MCF 10A (cell line): ENCODE measurements around the gene TMEM14A. TPM values are rescaled to one million over a fixed set of nuclear protein-coding genes. Genes with fewer than 3 reads are reported as not detected.

Experiments used
- BruUV-seq: library from RNA; stranded (reverse); fragments of 400-500 nt; replicated peaks from 2 replicates; lab custom pipeline; 2021; lab: Mats Ljungman, UMichigan
- CTCF ChIA-PET: fragments of 300-600 bp; sonication (Branson Sonifier 250); formaldehyde crosslinking; extraction: SDS; loops from one replicate; lab custom pipeline; 2021; ENCODE audit warnings: antibody characterized with exemption, inconsistent platforms; lab: Yijun Ruan, JAX
- POLR2A ChIA-PET: fragments of 300-600, 350-650 bp; sonication (Branson Sonifier 250); formaldehyde crosslinking; extraction: SDS; loops from one replicate; lab custom pipeline; 2020; ENCODE audit warnings: antibody characterized with exemption, inconsistent platforms; lab: Yijun Ruan, JAX
- DNase-seq: peaks from one replicate; pipeline ENCODE4 v3.0.0-alpha.2; 2018; ENCODE audit not compliant: unreplicated experiment
- H3K27ac Mint-ChIP-seq: one replicate; pipeline ENCODE4 v1.8.0; 2022; ENCODE audit warnings: mild to moderate bottlenecking, low read depth, mixed read lengths; ENCODE audit not compliant: unreplicated experiment
- H3K27me3 Mint-ChIP-seq: one replicate; pipeline ENCODE4 v1.8.0; 2022; ENCODE audit warnings: mixed read lengths; ENCODE audit not compliant: insufficient read depth, unreplicated experiment
- H3K36me3 Mint-ChIP-seq: one replicate; pipeline ENCODE4 v1.8.0; 2022; ENCODE audit warnings: mild to moderate bottlenecking, moderate library complexity, mixed read lengths; ENCODE audit not compliant: insufficient read depth, unreplicated experiment
- H3K4me1 Mint-ChIP-seq: one replicate; pipeline ENCODE4 v1.8.0; 2022; ENCODE audit warnings: mixed read lengths; ENCODE audit not compliant: insufficient read depth, unreplicated experiment
- H3K4me3 Mint-ChIP-seq: one replicate; pipeline ENCODE4 v1.8.0; 2022; ENCODE audit warnings: mild to moderate bottlenecking, moderate library complexity, mixed read lengths; ENCODE audit not compliant: unreplicated experiment
- H3K9me3 Mint-ChIP-seq: one replicate; pipeline ENCODE4 v1.8.0; 2022; ENCODE audit warnings: mixed read lengths; ENCODE audit not compliant: unreplicated experiment
- intact Hi-C: fragments of 100-400 bp; cut with micrococcal nuclease; formaldehyde crosslinking; loops from 2 replicates; pipeline ENCODE4 v1.14.1; 2022
- total RNA-seq: library from RNA; stranded (reverse); gene quantifications from 2 replicates; pipeline ENCODE4 v1.2.3, GENCODE V29; 2022
- TF ChIP-seq, protein P1 (sequence below): fragments of 200-600 bp; IDR thresholded peaks from one replicate; pipeline ENCODE4 v1.8.0; 2022; ENCODE audit warnings: antibody characterized with exemption, mild to moderate bottlenecking; ENCODE audit not compliant: unreplicated experiment

Gene TMEM14A
- total RNA-seq, 1 experiment from 2014 or later = 15.6 TPM

DNA sequence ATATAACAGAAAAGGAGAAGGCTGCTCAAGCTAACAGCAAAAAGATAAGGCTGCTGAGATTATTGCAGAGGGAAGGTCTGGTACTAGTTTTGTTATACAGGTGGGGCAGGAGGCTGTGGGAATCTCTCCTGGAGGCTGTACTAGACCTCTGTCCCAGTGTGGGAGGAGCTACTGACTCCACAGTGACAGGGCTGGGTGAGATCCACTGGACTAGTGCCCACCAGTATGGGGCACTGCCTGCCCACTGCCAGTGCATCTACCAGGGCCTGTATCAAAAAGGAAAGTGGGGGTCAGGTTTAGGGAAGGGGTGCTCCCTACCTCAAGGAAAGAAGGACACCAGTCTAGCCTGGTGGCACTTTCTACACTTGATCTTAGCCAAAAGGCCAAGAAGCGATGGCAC lies 62.3 kb downstream of the TMEM14A start:
- intact Hi-C loops = no loop called here
- no peak for DNase-seq
- TF ChIP-seq, protein P1, sequence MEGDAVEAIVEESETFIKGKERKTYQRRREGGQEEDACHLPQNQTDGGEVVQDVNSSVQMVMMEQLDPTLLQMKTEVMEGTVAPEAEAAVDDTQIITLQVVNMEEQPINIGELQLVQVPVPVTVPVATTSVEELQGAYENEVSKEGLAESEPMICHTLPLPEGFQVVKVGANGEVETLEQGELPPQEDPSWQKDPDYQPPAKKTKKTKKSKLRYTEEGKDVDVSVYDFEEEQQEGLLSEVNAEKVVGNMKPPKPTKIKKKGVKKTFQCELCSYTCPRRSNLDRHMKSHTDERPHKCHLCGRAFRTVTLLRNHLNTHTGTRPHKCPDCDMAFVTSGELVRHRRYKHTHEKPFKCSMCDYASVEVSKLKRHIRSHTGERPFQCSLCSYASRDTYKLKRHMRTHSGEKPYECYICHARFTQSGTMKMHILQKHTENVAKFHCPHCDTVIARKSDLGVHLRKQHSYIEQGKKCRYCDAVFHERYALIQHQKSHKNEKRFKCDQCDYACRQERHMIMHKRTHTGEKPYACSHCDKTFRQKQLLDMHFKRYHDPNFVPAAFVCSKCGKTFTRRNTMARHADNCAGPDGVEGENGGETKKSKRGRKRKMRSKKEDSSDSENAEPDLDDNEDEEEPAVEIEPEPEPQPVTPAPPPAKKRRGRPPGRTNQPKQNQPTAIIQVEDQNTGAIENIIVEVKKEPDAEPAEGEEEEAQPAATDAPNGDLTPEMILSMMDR = no peak
- no peaks in the 10 kb centered on the region for H3K36me3 Mint-ChIP-seq
- H3K4me3 Mint-ChIP-seq = no peak overlapping the region
- no peaks in the 10 kb centered on the region for H3K9me3 Mint-ChIP-seq
- H3K27me3 Mint-ChIP-seq = no peaks in the 10 kb centered on the region
- BruUV-seq = no TSS peak
- no peak overlapping the region for H3K27ac Mint-ChIP-seq
- ChIA-PET POLR2A (no interaction called here), CTCF (interaction anchor here (0.5 to 1.3 kb wide), 3 partner anchors 8 to 237 kb away, joined by 3 to 4 read pairs (median 3); no protein-coding TSS in a partner anchor)
- H3K4me1 Mint-ChIP-seq = no peaks in the 10 kb centered on the region

DNA sequence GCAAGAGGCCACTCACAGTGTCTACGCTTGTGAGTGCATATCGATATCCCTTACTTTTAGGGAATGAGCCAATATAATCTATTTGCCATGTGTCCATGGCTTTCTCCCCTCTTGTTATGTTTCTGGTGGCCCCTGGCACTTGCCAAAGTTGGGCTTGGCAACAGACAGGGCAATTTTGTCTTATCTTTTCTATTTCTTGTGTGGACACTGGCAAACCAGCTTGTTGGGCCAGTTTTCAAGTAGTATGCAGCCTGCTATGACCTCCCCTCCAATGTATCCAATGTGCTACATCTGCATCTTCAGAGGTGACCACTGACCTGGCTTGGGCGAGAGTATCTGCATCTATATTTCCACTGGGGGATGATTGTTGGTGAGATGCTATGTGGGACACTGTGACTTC lies 63.2 kb downstream of the TMEM14A start:
- no peak overlapping the region for H3K27ac Mint-ChIP-seq
- POLR2A ChIA-PET = no interaction called here
- H3K4me3 Mint-ChIP-seq = no peak overlapping the region
- no peaks in the 10 kb centered on the region for H3K36me3 Mint-ChIP-seq
- H3K4me1 Mint-ChIP-seq = no peaks in the 10 kb centered on the region
- CTCF ChIA-PET = interaction anchor here (1.1 kb wide), 1 partner anchor 10 kb away, joined by 3 read pairs; no protein-coding TSS in a partner anchor
- intact Hi-C loops = no loop called here
- no TSS peak for BruUV-seq
- TF ChIP-seq, protein P1 = no peak
- DNase-seq = no peak
- H3K9me3 Mint-ChIP-seq = no peaks in the 10 kb centered on the region
- H3K27me3 Mint-ChIP-seq = no peaks in the 10 kb centered on the region

DNA sequence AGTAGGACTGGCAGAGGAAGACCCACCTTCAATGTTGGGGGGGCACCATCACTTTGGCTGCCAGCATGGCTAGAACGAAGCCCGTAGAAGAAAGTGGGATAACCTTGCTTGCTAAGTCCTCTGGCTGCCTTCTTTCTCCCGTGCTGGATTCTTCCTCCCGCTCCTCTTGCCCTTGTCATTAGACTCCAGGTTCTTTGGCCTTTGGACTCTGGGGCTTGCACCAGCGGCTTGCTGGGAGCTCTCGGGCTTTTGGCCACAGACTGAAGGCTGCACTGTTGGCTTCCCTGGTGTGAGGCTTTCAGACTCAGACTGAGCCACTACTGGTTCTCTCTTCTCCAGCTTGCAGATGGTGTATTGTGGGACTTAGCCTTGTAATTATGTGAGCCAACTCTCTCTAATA lies 64.2 kb downstream of the TMEM14A start:
- ChIA-PET POLR2A (no interaction called here), CTCF (interaction anchor here (1.1 kb wide), 1 partner anchor 11 kb away, joined by 3 read pairs; no protein-coding TSS in a partner anchor)
- BruUV-seq = no TSS peak
- no peak overlapping the region for H3K4me3 Mint-ChIP-seq
- no peak for DNase-seq
- TF ChIP-seq, protein P1 = no peak
- intact Hi-C loops = no loop called here
- no peaks in the 10 kb centered on the region for H3K9me3 Mint-ChIP-seq
- H3K4me1 Mint-ChIP-seq = no peaks in the 10 kb centered on the region
- no peaks in the 10 kb centered on the region for H3K36me3 Mint-ChIP-seq
- H3K27me3 Mint-ChIP-seq = no peaks in the 10 kb centered on the region
- H3K27ac Mint-ChIP-seq = no peak overlapping the region

DNA sequence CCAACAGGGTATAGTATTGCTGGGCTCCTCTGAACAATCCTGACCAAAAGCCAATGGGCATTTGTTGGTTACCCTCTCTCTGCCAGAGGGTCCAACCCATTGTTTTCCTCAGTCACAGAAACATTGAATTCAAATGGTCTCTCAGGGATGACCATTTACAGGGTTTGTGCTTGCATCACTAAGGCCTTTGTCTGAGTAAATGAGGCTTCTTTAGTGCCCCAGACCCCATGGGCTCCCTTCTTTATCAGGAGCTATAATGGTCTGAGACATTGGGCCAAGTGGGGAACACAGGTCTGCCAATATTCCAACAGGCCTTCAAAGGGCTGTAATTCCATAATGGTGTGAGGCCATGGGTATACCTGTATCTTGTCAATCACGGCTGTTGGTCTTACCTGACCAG lies 65.2 kb downstream of the TMEM14A start:
- Mint-ChIP-seq H3K36me3 (no peaks in the 10 kb centered on the region), H3K27me3 (no peaks in the 10 kb centered on the region), H3K4me3 (no peak overlapping the region), H3K9me3 (no peaks in the 10 kb centered on the region), H3K27ac (no peak overlapping the region), H3K4me1 (no peaks in the 10 kb centered on the region)
- no TSS peak for BruUV-seq
- intact Hi-C loops = no loop called here
- ChIA-PET CTCF (interaction anchor here (0.6 to 1.3 kb wide), 2 partner anchors 12 to 1719 kb away, joined by 3 to 7 read pairs; no protein-coding TSS in a partner anchor), POLR2A (no interaction called here)
- TF ChIP-seq, protein P1 = no peak
- no peak for DNase-seq

Other genes starting within 250 kb of the TMEM14A start
- 9.9 and 10.1 TPM in 2 replicates for gene TRAM2, start 94.1 kb upstream of the TMEM14A start, total RNA-seq
- gene GSTA2, start 92.4 kb downstream of the TMEM14A start, total RNA-seq = not detected in 2 replicates
- gene GSTA1, start 132.7 kb downstream of the TMEM14A start, total RNA-seq = not detected in 2 replicates
- gene GSTA5, start 169.7 kb downstream of the TMEM14A start, total RNA-seq = not detected in 2 replicates
- gene GSTA3, start 238.6 kb downstream of the TMEM14A start, total RNA-seq = not detected in 2 replicates